Measurements from ENCODE around the gene BMP2. TPM values are rescaled to one million over a fixed set of nuclear protein-coding genes. Genes with fewer than 3 reads are reported as not detected.

The BMP2 gene
- total and polyA plus RNA-seq, 2 experiments from 2014 or later = 0.73 to 1.0 TPM

DNA sequence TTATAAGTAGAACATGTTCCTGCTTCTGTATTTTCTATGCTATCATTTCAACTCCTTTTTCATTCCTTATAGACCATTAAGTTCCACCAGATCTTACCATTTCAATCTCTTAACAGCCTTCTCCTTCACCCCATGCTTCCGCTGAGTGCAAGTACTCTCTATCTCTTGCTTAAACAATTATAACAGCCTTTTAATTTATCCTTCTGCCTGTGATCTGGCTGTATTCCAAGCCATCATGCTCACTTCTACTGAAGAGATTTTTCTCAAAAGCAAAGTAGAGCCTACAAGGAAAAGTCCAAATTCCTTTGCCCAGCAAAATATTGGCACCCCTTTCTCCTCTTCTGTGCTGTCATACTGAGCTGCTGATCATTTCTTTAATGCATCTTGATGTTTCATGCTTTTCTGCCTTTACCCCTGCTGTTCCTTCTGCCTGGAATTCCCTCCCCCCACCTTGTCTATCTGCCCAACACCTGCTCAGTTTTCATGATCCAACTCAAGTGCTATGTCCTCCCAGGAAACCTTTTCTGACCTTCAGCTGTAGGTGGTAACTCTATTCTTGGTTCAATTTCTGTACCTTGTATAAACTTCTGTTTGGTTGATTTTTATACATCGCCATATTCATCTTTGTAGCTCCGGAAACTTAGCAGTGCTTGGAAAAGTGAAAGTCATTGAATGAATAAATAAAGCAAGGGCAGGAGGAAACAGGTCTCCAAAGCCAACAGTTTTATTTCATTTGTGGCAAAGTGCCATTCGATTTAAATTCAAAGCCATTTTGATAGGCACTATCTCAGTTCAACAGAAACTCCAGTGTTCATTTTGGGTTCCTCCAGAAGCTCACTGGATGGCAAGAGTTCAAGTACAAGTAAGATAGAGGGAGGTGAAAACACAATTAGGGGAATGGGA is 10.5 kb upstream of the BMP2 start:
- no peak overlapping the region for H3K4me3 Mint-ChIP-seq
- no peak for DNase-seq (ENCODE audit: low spot score)
- Histone ChIP-seq H2AFZ (no peak overlapping the region), H3K4me2 (no peak overlapping the region), H3K27ac (ENCODE audit: low read depth) (no peak overlapping the region), H3K9me2 (ENCODE audit: insufficient read depth) (peaks cover 4% of the 10 kb centered on the region; the same call in 1 of the 2 replicates), H3F3A (replicated peaks; ENCODE audit: low read depth) (no peaks in the 10 kb centered on the region), H3K4me1 (ENCODE audit: insufficient read depth) (peaks cover 4% of the 10 kb centered on the region; the same call in 1 of the 2 replicates), H3K27me3 (ENCODE audit: insufficient read depth) (no peaks in the 10 kb centered on the region), H3K36me3 (ENCODE audit: insufficient read depth) (no peaks in the 10 kb centered on the region), H3K79me2 (replicated peaks; ENCODE audit: insufficient read depth) (no peaks in the 10 kb centered on the region), H3K4me3 (no peak overlapping the region), H4K20me1 (replicated peaks; ENCODE audit: insufficient read depth) (no peaks in the 10 kb centered on the region)
- peaks cover 9% of the 10 kb centered on the region; the same call in 2 of the 3 replicates for H3K4me1 Mint-ChIP-seq
- ATAC-seq = no peak
- H3K27me3 Mint-ChIP-seq (ENCODE audit: insufficient read depth, low read depth, poor library complexity) = peaks cover 6% of the 10 kb centered on the region
- peaks cover 6% of the 10 kb centered on the region; the same call in 2 of the 3 replicates for H3K36me3 Mint-ChIP-seq (ENCODE audit: low read depth)
- peak overlapping the region; percentile 17; the same call in 1 of the 2 replicates for H3K27ac Mint-ChIP-seq
- TF ChIP-seq JUNB (IDR thresholded peaks at IDR 0.05; ENCODE audit: unreplicated experiment) = no peak
- TF ChIP-seq CTCF (conservative IDR thresholded peaks at IDR 0.05; ENCODE audit: low read depth in 2 of 2) = no peak
- TF ChIP-seq ZNF114 (CRISPR knock-in tag; IDR thresholded peaks at IDR 0.05) = no peak
- TF ChIP-seq EZH2 (IDR thresholded peaks at IDR 0.05; ENCODE audit: low read depth, unreplicated experiment) = no peak
- no peak for TF ChIP-seq EZH2phosphoT487 (IDR thresholded peaks at IDR 0.05; ENCODE audit: unreplicated experiment)
- no peak for TF ChIP-seq POLR2AphosphoS5 (IDR thresholded peaks at IDR 0.05; ENCODE audit: low read depth)
- H3K9me3 Mint-ChIP-seq = peaks cover 3% of the 10 kb centered on the region; the same call in 2 of the 3 replicates

DNA sequence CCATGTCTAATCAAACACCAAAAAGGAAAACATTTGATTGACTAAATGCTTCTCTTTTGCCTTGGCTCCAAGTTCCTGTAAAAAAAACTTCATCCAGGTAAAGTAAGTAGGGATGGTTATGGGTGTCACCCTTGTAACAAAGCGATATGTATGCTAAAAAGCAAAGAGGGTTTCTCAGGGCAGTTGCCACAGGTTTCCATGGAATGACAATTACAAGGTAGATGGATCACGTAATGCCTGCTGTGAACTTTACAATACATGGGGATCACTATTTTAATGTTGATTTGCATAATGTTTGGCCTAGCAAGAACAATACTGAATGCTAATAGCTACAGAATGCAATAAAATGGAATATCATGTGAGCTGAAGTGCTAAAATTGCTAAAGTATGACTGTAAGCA is 2.9 kb upstream of the BMP2 start:
- Histone ChIP-seq H3K4me1 (ENCODE audit: insufficient read depth) (peaks cover 45% of the 10 kb centered on the region), H4K20me1 (replicated peaks; ENCODE audit: insufficient read depth) (peaks cover 5% of the 10 kb centered on the region; the same call in 1 of the 2 replicates), H3K4me2 (peak overlapping the region; percentile 56), H3K9me2 (ENCODE audit: insufficient read depth) (peaks cover 4% of the 10 kb centered on the region; the same call in 1 of the 2 replicates), H3K36me3 (ENCODE audit: insufficient read depth) (no peaks in the 10 kb centered on the region), H2AFZ (no peak overlapping the region), H3K4me3 (no peak overlapping the region), H3K79me2 (replicated peaks; ENCODE audit: insufficient read depth) (no peaks in the 10 kb centered on the region), H3F3A (replicated peaks; ENCODE audit: low read depth) (0 out of 2 replicates have a peak, but pooled peaks cover 4% of the 10 kb centered on the region), H3K27ac (ENCODE audit: low read depth) (peak overlapping the region; percentile 70), H3K27me3 (ENCODE audit: insufficient read depth) (peaks cover 29% of the 10 kb centered on the region)
- DNase-seq (ENCODE audit: low spot score) (no peak), ATAC-seq (peak; percentile 4; the same call in 2 of the 3 replicates)
- no peak overlapping the region; the same call in 1 of the 2 replicates for H3K27ac Mint-ChIP-seq
- H3K36me3 Mint-ChIP-seq (ENCODE audit: low read depth) = peaks cover 9% of the 10 kb centered on the region; the same call in 2 of the 3 replicates
- TF ChIP-seq CREB1 (CRISPR knock-in tag; IDR thresholded peaks at IDR 0.05; ENCODE audit: low read depth) (0 out of 2 replicates have a peak, but pooled peaks have one; percentile 15), ZNF331 (CRISPR knock-in tag; IDR thresholded peaks at IDR 0.05; ENCODE audit: low read depth) (no peak), NANOG (IDR thresholded peaks at IDR 0.05; ENCODE audit: borderline replicate concordance) (peak; percentile 61)
- peaks cover 36% of the 10 kb centered on the region for H3K4me1 Mint-ChIP-seq
- H3K9me3 Mint-ChIP-seq = peaks cover 3% of the 10 kb centered on the region; the same call in 1 of the 3 replicates
- H3K4me3 Mint-ChIP-seq = no peak overlapping the region; the same call in 1 of the 3 replicates
- peaks cover 21% of the 10 kb centered on the region for H3K27me3 Mint-ChIP-seq (ENCODE audit: insufficient read depth, low read depth, poor library complexity)
